Gastrocnemius medialis (tissue), 4 donors: ENCODE results near the gene NPTX1.

ENCODE experiments used
- CTCF ChIP-seq, 5 experiments: fragments of 450-650 bp in 3 of 5; fragments of 200-600 bp in 2 of 5; sonication (generic) in 2 of 5; IDR thresholded peaks in 4 of 5; conservative IDR thresholded peaks in 1 of 5; 1 replicate in 4 of 5; 2 replicates in 1 of 5; pipeline ENCODE4 v1.5.1; 2016 to 2019; ENCODE audit warnings: antibody characterized with exemption in 5 of 5, mild to moderate bottlenecking in 3 of 5, moderate library complexity in 3 of 5
- POLR2A ChIP-seq, 2 donors: fragments of 450-650 bp; IDR thresholded peaks; one replicate each; pipeline ENCODE4 v1.6.1; 2017; ENCODE audit warnings: antibody characterized with exemption in 2 of 2, mild to moderate bottlenecking in 2 of 2, moderate library complexity in 2 of 2

DNA sequence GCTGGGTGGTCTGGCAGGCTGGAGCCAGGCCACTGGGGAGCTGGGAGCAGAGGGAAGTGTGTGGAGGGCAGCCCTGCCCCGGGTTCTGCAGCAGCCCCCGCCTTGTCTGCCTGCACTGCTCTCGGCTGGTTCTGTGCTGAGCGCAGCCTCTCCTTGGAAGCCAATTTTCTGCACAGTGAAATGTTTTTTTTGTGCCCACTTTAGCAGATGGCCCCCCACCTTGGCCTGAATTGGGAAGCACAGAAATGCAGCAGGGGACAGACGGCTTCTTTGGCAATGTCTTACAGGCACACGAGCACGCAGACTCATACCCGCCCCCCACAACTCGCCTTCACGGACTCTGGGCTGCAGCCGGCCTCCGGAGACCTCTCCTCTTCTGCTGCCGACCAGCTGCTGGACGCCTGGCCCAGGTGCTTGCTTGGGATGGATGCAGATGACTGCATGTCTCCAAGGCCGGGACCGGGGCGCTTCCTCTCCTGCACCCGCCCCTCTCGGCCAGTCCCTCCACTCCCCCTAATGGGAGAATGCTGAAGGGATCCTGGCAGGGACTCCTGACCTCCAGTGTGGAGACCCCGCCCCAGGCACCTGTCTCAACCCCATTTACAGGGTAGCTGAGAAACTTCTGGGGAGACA is 14.8 kb downstream of the NPTX1 start:
- TF ChIP-seq CTCF (IDR thresholded peaks at IDR 0.05 in 4 of 5, conservative IDR thresholded peaks at IDR 0.05 in 1 of 5) (no peak), POLR2A (IDR thresholded peaks at IDR 0.05) (no peak)
